ENCODE results near the gene FRZB. TPM values are rescaled to one million over a fixed set of nuclear protein-coding genes. Genes with fewer than 3 reads are reported as not detected.
A peak's percentile ranks its signal among the peaks of the same experiment; 100 is the strongest.

The FRZB gene
- total RNA-seq, 1 experiment from 2014 or later = not detected

GRCh38 chr2:182845794-182846417 is 20.5 kb downstream of the FRZB start:
- no peak for DNase-seq (ENCODE audit: low read depth)

- DNase-seq (ENCODE audit: low read depth) = no peak
Measured at GRCh38 chr2:182836451-182836850, 30.0 kb downstream of the FRZB start.

GRCh38 chr2:182834293-182834692 is 32.1 kb downstream of the FRZB start:
- no peak for DNase-seq (ENCODE audit: low read depth)

DNA sequence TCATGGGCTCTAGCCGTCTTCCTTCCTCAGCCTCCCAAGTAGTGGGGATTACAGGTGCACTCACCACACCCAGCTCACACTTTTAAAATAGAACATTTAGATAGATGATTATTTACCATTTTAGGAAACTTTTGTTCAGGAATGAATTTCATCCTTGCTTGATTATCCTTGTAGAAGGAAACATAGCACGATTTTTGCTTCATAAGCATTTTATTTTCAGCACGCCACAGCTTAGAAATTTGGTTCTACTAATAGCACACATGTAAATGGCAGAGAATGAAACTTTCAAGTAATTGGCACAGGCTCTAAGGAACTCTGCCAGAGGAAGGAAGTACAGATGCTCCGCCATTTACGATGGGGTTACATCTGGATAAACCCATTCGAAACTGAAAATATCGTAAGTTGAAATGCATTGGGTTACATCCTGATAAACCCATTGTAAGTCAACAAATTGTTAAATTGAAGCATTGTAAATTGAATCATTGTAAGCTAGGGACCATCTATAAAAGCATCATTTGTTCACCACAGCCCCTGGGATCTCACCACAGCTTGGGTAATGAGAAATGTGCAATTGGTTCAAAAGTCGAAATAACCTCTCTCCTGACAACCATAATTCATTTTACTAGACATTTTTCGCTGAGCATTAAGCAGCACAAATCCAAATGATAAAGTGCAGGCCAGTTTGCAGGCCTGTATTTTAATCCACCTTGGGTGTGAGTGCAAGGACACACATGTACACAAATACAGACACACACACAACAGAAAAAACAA is 33.2 kb downstream of the FRZB start:
- DNase-seq (ENCODE audit: low read depth) = no peak

GRCh38 chr2:182831921-182832320 is 34.5 kb downstream of the FRZB start:
- no peak for DNase-seq (ENCODE audit: low read depth)

GRCh38 chr2:182831101-182831500 is 35.3 kb downstream of the FRZB start:
- DNase-seq (ENCODE audit: low read depth) = no peak

- DNase-seq (ENCODE audit: low read depth) = no peak
Measured at GRCh38 chr2:182827182-182827879, 39.1 kb downstream of the FRZB start.

DNA sequence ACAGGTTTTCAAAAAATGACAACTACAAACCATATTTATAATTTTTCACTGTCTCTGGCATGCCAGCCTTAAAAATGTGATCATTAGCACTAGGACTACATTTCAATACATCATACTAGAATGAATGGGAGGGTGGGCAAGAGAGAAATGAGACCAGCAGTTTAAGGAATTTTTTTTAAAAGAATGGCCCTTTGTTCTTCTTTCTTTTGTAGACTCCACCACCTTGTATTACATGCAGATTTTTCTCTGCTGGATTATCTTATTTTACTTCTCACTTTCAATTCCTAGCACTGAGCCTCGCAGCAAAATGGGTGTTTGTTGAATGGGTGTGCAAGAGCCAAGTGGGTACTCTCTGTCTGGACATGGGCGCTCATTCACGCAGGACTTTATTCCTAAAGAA is 39.9 kb downstream of the FRZB start:
- no peak for DNase-seq (ENCODE audit: low read depth)

GRCh38 chr2:182826064-182826463 is 40.4 kb downstream of the FRZB start:
- no peak for DNase-seq (ENCODE audit: low read depth)

DNA sequence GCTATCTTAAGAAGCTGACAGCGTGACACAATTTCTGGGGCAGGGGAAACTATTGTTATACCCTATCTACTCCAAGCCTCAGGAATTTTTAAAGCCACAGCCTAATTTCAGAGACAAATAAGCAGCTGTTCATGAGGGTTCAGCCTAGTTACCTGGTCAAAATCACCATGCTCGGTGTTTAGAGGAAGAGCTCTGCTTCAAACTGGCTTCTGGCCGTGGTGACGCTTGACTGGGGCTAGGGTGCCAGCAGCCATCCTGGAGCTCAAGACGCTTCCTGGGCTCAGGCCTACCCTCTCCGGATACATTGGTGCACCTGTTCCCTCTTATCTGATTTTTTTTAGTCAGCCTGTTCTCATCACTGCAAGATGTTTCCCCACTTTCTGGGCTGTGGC is 41.7 kb downstream of the FRZB start:
- DNase-seq (ENCODE audit: low read depth) = no peak

GRCh38 chr2:182824056-182824766 is 42.2 kb downstream of the FRZB start:
- no peak for DNase-seq (ENCODE audit: low read depth)

DNA sequence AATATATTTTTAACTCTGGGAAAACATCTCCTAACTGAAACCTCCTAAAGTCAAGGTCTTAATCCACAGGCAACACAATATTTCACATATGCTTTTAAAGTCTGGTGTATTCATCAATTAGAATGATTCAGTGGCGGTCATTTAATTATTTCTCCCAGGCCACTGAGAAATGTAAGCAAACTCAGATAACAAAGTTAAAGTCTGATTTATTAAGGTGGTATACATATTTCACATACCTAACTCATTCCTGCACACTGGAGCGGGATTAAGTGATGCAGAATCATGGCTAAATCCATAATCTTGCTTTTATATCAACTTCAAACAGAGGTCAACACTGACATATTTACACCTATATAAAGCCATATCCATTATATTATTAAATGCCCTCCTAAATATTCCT is 43.7 kb downstream of the FRZB start:
- no peak for DNase-seq (ENCODE audit: low read depth)

- peak; percentile 47 for DNase-seq (ENCODE audit: low read depth)
Measured at GRCh38 chr2:182821182-182821581, 45.3 kb downstream of the FRZB start.

DNA sequence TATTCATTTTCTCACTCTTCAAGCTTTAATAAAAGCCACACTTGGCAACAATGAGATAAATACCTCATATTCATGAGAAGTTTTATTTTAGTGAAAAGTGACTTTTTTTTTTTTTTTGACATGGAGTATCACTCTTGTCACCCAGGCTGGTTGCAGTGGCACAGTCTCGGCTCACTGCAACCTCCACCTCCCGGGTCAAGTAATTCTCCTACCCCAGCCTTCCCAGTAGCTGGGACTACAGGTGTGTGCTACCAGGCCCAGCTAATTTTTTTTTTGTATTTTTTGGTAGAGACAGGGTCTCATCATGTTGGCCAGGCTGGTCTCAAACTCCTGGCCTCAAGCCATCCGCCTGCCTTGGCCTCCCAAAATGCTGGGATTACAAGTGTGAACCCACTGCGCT is 47.0 kb downstream of the FRZB start:
- DNase-seq (ENCODE audit: low read depth) = no peak

DNA sequence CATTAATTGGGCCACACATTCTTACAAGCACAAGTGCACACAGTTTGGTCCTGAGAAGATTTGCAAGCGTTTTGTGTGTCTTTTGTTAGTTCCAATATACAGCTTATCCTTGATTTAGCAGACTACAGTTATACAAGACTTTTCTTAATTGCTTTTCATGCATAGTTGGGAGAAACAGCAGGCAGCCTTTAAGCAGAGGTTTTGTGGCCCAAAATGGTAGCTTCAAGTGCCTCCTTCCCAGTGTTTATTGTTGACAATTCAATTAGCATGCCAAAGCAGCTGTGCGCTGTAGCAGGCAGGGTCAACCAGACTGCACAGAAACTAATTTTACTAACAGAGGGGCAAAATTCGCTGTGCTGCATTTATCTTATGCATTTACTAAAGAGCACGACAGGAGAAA is 47.5 kb downstream of the FRZB start:
- DNase-seq (ENCODE audit: low read depth) = no peak

GRCh38 chr2:182818501-182818900 is 47.9 kb downstream of the FRZB start:
- DNase-seq (ENCODE audit: low read depth) = no peak

- DNase-seq (ENCODE audit: low read depth) = no peak
Measured at GRCh38 chr2:182817558-182817957, 48.9 kb downstream of the FRZB start.

- DNase-seq (ENCODE audit: low read depth) = no peak
Measured at GRCh38 chr2:182816866-182817265, 49.6 kb downstream of the FRZB start.

DNA sequence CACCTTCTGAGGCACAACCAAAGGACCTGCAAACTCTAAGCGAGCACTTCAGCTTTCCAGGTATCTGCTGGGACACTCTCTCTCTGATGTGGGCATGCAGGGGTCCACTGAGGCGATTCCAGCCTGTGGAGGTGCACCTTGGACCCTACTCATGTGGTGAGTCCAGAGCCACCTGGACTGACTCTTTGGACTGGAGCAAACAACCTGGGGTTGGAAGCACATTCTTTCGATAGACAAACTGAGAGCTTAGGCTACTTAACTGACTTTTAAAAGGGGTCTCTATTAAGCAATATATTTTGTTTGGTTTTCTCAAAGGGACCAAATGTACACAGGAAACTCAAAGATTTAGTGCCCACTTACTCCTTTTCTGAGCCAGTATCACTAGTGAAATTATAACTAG is 51.6 kb downstream of the FRZB start:
- DNase-seq (ENCODE audit: low read depth) = no peak

DNA sequence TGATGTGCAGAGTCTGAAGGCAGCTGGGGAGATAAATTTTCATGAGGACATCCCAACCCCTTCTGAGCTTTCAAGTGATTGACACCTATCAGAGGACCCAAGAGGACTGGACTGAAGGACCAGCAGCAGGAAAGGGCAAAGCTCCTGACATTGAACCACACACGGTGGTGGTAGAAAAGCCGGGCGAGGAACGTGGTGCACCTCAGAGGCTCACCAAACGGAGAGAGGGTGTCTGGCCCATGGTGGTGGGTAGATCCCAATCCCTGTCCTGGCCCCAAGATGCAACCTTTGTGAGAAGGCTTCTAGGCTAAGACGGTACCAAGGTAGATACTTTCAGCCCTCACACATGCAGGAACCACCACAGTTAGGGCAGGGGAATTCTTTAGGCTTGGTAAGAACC is 52.1 kb downstream of the FRZB start:
- no peak for DNase-seq (ENCODE audit: low read depth)

GRCh38 chr2:182810087-182810486 is 56.4 kb downstream of the FRZB start:
- no peak for DNase-seq (ENCODE audit: low read depth)

GRCh38 chr2:182807319-182807718 is 59.1 kb downstream of the FRZB start:
- DNase-seq (ENCODE audit: low read depth) = no peak

All from HT1080 (cell line).